Cardiac fibroblast (primary cell): Measurements from ENCODE around the gene ANO1.

ENCODE experiments used
- DNase-seq, 2 donors: peaks; one replicate each; pipeline versions ENCODE4 v3.0.0 to v3.0.0-alpha.2; 2010; ENCODE audit warnings: low read depth in 2 of 2
- H3K4me3 ChIP-seq, 2 donors: replicated peaks in 1 of 2; 1 replicate in 1 of 2; 2 replicates in 1 of 2; pipeline ENCODE4 v1.5.1; 2011; ENCODE audit warnings: low read depth in 2 of 2, low read length in 2 of 2, mild to moderate bottlenecking in 2 of 2, moderate library complexity in 1 of 2
- TF ChIP-seq, protein P1 (sequence below): IDR thresholded peaks from one replicate; pipeline ENCODE4 v1.5.1; 2011; ENCODE audit warnings: low read depth, mild to moderate bottlenecking, low read length, inconsistent platforms

Gene ANO1

DNA sequence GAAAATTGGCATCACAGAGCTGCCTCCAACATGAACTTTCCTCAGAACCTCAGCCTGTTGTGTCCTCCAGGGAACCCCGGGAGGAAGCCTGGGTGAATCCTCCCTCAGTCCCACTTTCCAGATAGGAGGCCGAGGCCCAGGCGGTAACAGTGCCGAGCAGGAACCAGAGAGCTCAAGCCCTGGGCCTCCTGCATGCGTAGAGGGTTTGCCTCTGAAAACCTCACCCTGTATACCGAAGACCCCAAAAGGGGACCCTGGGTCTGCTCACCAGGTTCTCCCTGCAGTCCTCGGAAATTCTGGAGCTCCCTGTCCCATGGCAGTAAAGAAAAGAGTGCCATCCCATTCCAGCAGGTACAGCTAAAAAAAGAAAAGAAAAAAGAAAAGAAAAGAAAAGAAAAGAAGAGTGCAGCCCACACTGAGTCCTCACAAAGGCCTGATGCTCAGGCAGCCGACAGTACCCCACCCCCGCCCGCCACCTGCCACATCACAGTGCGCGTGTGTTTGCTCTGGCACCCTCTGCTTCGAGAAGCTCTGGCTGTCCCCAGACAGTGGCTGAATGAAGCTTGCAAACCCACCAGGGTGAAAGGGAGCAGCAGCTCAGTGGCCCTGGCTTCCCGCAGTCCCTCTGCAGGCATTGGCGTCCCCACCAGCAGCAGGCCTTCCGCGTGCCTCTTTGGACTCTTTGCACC is 96.6 kb downstream of the ANO1 start:
- H3K4me3 ChIP-seq, result no peak overlapping the region
- no peak for DNase-seq
- TF ChIP-seq, protein P1, sequence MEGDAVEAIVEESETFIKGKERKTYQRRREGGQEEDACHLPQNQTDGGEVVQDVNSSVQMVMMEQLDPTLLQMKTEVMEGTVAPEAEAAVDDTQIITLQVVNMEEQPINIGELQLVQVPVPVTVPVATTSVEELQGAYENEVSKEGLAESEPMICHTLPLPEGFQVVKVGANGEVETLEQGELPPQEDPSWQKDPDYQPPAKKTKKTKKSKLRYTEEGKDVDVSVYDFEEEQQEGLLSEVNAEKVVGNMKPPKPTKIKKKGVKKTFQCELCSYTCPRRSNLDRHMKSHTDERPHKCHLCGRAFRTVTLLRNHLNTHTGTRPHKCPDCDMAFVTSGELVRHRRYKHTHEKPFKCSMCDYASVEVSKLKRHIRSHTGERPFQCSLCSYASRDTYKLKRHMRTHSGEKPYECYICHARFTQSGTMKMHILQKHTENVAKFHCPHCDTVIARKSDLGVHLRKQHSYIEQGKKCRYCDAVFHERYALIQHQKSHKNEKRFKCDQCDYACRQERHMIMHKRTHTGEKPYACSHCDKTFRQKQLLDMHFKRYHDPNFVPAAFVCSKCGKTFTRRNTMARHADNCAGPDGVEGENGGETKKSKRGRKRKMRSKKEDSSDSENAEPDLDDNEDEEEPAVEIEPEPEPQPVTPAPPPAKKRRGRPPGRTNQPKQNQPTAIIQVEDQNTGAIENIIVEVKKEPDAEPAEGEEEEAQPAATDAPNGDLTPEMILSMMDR, result no peak

GRCh38 chr11:70175236-70175698 is 97.2 kb downstream of the ANO1 start:
- H3K4me3 ChIP-seq, result no peak overlapping the region
- no peak for DNase-seq
- TF ChIP-seq, protein P1, result no peak

DNA sequence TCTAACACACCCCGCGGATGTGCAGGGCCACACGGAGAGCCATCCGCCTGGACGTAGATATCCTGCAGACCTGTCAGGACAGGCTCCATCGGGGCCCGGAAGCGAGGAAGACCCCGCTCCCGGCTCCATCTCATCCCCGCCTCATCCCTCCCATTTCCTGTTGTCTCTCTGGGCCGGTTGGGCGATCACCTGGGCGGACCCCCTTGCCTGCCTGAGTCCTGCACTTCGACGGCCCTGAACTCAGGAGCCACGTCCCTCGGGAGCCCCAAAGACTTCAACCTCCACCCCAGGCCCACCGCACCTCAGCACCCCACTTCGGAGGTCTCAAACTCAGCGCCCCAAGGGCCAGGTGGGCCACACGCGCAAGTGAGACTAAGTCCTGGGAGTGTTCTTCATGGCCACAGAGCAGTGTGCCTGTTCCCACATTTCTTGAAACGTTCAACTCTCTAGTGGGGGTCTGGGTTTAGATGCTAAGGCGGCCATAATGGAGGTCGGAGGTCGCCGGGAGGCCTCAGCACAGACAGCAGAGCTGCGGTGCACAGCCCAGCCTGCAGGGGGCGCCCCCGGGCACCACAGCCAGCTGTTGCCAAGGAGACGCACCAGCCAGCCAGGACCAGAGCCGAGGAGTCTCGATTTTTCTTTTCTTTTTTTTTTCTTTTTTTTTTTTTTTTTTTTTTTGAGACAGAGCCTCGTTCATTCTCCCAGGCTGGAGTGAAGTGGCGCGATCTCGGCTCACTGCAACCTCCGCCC is 99.0 kb downstream of the ANO1 start:
- DNase-seq, result peak in 1 of 2 donors; percentile 14
- TF ChIP-seq, protein P1, result peak; percentile 63
- H3K4me3 ChIP-seq, result no peak overlapping the region

- TF ChIP-seq, protein P1, result no peak
- no peak overlapping the region for H3K4me3 ChIP-seq
- no peak for DNase-seq
Measured at GRCh38 chr11:70180906-70181305, 102.8 kb downstream of the ANO1 start.

GRCh38 chr11:70182266-70182665 is 104.1 kb downstream of the ANO1 start:
- DNase-seq, result no peak
- H3K4me3 ChIP-seq, result no peak overlapping the region
- TF ChIP-seq, protein P1, result no peak

- no peak for DNase-seq
- no peak overlapping the region for H3K4me3 ChIP-seq
- TF ChIP-seq, protein P1, result no peak
Measured at GRCh38 chr11:70183032-70183431, 104.9 kb downstream of the ANO1 start.
